Neural progenitor cell (in vitro differentiated cells): Measurements from ENCODE around the gene ARF6. TPM values are rescaled to one million over a fixed set of nuclear protein-coding genes. Genes with fewer than 3 reads are reported as not detected.

ENCODE experiments used
- DNase-seq: peaks from one replicate; pipeline ENCODE4 v3.0.0-alpha.2; 2016; ENCODE audit warnings: low spot score
- H2AFZ ChIP-seq: fragments of 200-600 bp; sonication (generic); replicated peaks from 2 replicates; pipeline ENCODE4 v1.6.1; 2016; ENCODE audit warnings: antibody characterized with exemption
- H3F3A ChIP-seq: fragments of 200-600 bp; sonication (generic); 2 replicates; pipeline ENCODE4 v1.6.1; 2016; ENCODE audit warnings: antibody characterized with exemption, low read depth
- H3K27ac ChIP-seq: fragments of 200-600 bp; sonication (generic); 2 replicates; pipeline ENCODE4 v1.5.1; 2016; ENCODE audit warnings: mild to moderate bottlenecking
- H3K27me3 ChIP-seq: fragments of 200-600 bp; sonication (generic); 2 replicates; pipeline ENCODE4 v1.6.1; 2016; ENCODE audit warnings: mild to moderate bottlenecking, moderate library complexity
- H3K36me3 ChIP-seq: fragments of 200-600 bp; sonication (generic); 2 replicates; pipeline ENCODE4 v1.5.1; 2016
- H3K4me1 ChIP-seq: fragments of 200-600 bp; sonication (generic); 2 replicates; pipeline ENCODE4 v1.6.1; 2016; ENCODE audit warnings: mixed run types
- H3K4me2 ChIP-seq: fragments of 200-600 bp; sonication (generic); 2 replicates; pipeline ENCODE4 v1.6.1; 2016
- H3K4me3 ChIP-seq: fragments of 200-600 bp; sonication (generic); 2 replicates; pipeline ENCODE4 v1.5.1; 2016
- H3K79me2 ChIP-seq: fragments of 200-600 bp; sonication (generic); 2 replicates; pipeline ENCODE4 v1.6.1; 2016; ENCODE audit warnings: low read depth
- H3K9ac ChIP-seq: fragments of 200-600 bp; sonication (generic); 2 replicates; pipeline ENCODE4 v1.6.1; 2016
- H3K9me3 ChIP-seq: fragments of 200-600 bp; sonication (generic); 2 replicates; pipeline ENCODE4 v1.5.1; 2016; ENCODE audit warnings: low read depth
- H4K20me1 ChIP-seq: fragments of 200-600 bp; sonication (generic); 2 replicates; pipeline ENCODE4 v1.6.1; 2016; ENCODE audit warnings: low read depth
- H3K27ac Mint-ChIP-seq: 3 replicates; pipeline ENCODE4 v1.8.0; 2021; ENCODE audit warnings: mixed read lengths
- H3K27me3 Mint-ChIP-seq: 2 replicates; pipeline ENCODE4 v1.8.0; 2022; ENCODE audit warnings: low read depth, mild to moderate bottlenecking, inconsistent platforms, moderate library complexity, mixed read lengths; ENCODE audit not compliant: insufficient read depth
- H3K36me3 Mint-ChIP-seq: 3 replicates; pipeline ENCODE4 v1.8.0; 2021; ENCODE audit warnings: mixed read lengths
- H3K4me1 Mint-ChIP-seq: 3 replicates; pipeline ENCODE4 v1.8.0; 2021; ENCODE audit warnings: mixed read lengths
- H3K4me3 Mint-ChIP-seq: 3 replicates; pipeline ENCODE4 v1.8.0; 2021; ENCODE audit warnings: mild to moderate bottlenecking, moderate library complexity, mixed read lengths
- H3K9me3 Mint-ChIP-seq: 3 replicates; pipeline ENCODE4 v1.8.0; 2020; ENCODE audit warnings: mixed read lengths
- EZH2 ChIP-seq: fragments of 200-600 bp; sonication (generic); IDR thresholded peaks from 2 replicates; pipeline ENCODE4 v1.6.1; 2017; ENCODE audit warnings: antibody characterized with exemption, mild to moderate bottlenecking, moderate library complexity
- EZH2phosphoT487 ChIP-seq: fragments of 200-600 bp; sonication (generic); IDR thresholded peaks from 2 replicates; pipeline ENCODE4 v1.6.1; 2017; ENCODE audit warnings: antibody characterized with exemption
- total RNA-seq: library from RNA; depleted of rRNA; stranded (reverse); fragments of >200 nt; gene quantifications from 2 replicates; pipeline ENCODE4 v1.2.3, GENCODE V29; 2015; ENCODE audit warnings: low replicate concordance
- TF ChIP-seq, protein P1 (sequence below): fragments of 200-600 bp; sonication (generic); IDR thresholded peaks from 2 replicates; pipeline ENCODE4 v1.5.1; 2017; ENCODE audit warnings: antibody characterized with exemption, mild to moderate bottlenecking

The ARF6 gene
- total RNA-seq, 1 donor from 2014 or later = 48.7 TPM

GRCh38 chr14:49875640-49876198, 17.2 kb upstream of the ARF6 start:
- Histone ChIP-seq H3K9ac (no peak overlapping the region), H3K36me3 (no peaks in the 10 kb centered on the region), H3K79me2 (no peaks in the 10 kb centered on the region), H3K9me3 (no peaks in the 10 kb centered on the region), H3K4me2 (no peak overlapping the region), H3K4me3 (no peak overlapping the region), H4K20me1 (no peaks in the 10 kb centered on the region), H2AFZ (no peak overlapping the region), H3F3A (no peaks in the 10 kb centered on the region), H3K4me1 (no peaks in the 10 kb centered on the region), H3K27ac (no peak overlapping the region), H3K27me3 (no peaks in the 10 kb centered on the region)
- DNase-seq = no peak
- no peak overlapping the region for H3K4me3 Mint-ChIP-seq
- H3K27ac Mint-ChIP-seq = no peak overlapping the region
- no peaks in the 10 kb centered on the region for H3K4me1 Mint-ChIP-seq
- H3K27me3 Mint-ChIP-seq = peaks cover 2% of the 10 kb centered on the region
- H3K9me3 Mint-ChIP-seq = no peaks in the 10 kb centered on the region
- no peaks in the 10 kb centered on the region for H3K36me3 Mint-ChIP-seq
- TF ChIP-seq, protein P1, sequence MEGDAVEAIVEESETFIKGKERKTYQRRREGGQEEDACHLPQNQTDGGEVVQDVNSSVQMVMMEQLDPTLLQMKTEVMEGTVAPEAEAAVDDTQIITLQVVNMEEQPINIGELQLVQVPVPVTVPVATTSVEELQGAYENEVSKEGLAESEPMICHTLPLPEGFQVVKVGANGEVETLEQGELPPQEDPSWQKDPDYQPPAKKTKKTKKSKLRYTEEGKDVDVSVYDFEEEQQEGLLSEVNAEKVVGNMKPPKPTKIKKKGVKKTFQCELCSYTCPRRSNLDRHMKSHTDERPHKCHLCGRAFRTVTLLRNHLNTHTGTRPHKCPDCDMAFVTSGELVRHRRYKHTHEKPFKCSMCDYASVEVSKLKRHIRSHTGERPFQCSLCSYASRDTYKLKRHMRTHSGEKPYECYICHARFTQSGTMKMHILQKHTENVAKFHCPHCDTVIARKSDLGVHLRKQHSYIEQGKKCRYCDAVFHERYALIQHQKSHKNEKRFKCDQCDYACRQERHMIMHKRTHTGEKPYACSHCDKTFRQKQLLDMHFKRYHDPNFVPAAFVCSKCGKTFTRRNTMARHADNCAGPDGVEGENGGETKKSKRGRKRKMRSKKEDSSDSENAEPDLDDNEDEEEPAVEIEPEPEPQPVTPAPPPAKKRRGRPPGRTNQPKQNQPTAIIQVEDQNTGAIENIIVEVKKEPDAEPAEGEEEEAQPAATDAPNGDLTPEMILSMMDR = no peak
- TF ChIP-seq EZH2 (no peak), EZH2phosphoT487 (no peak)

- peaks cover 4% of the 10 kb centered on the region for H3K4me1 Mint-ChIP-seq
- no peaks in the 10 kb centered on the region for H3K36me3 ChIP-seq
- no peak overlapping the region for H3K4me3 ChIP-seq
- H3K27ac ChIP-seq = no peak overlapping the region
- peaks cover 2% of the 10 kb centered on the region for H3K27me3 Mint-ChIP-seq
- H3K79me2 ChIP-seq = no peaks in the 10 kb centered on the region
- H3K27me3 ChIP-seq = no peaks in the 10 kb centered on the region
- H3K9ac ChIP-seq = no peak overlapping the region
- no peak overlapping the region for H2AFZ ChIP-seq
- no peaks in the 10 kb centered on the region for H3K36me3 Mint-ChIP-seq
- no peaks in the 10 kb centered on the region for H3K9me3 ChIP-seq
- H3K27ac Mint-ChIP-seq = no peak overlapping the region
- H3K9me3 Mint-ChIP-seq = no peaks in the 10 kb centered on the region
- no peaks in the 10 kb centered on the region for H4K20me1 ChIP-seq
- H3F3A ChIP-seq = no peaks in the 10 kb centered on the region
- no peak overlapping the region for H3K4me2 ChIP-seq
- DNase-seq = no peak
- no peaks in the 10 kb centered on the region for H3K4me1 ChIP-seq
- no peak overlapping the region for H3K4me3 Mint-ChIP-seq
- no peak for TF ChIP-seq EZH2
- no peak for TF ChIP-seq EZH2phosphoT487
- TF ChIP-seq, protein P1 = no peak
Measured at GRCh38 chr14:49876563-49877127, 16.2 kb upstream of the ARF6 start.

- H3K79me2 ChIP-seq = no peaks in the 10 kb centered on the region
- H3K27ac ChIP-seq = no peak overlapping the region
- peak; percentile 63 for DNase-seq
Measured at GRCh38 chr14:49879646-49880204, 13.2 kb upstream of the ARF6 start.

More at GRCh38 chr14:49879646-49880204, 13.2 kb upstream of the ARF6 start:
- no peak overlapping the region for H2AFZ ChIP-seq
- Mint-ChIP-seq H3K9me3 (no peaks in the 10 kb centered on the region), H3K27ac (no peak overlapping the region), H3K4me1 (peaks cover 12% of the 10 kb centered on the region), H3K27me3 (peaks cover 2% of the 10 kb centered on the region), H3K4me3 (no peak overlapping the region), H3K36me3 (no peaks in the 10 kb centered on the region)
- no peaks in the 10 kb centered on the region for H3F3A ChIP-seq
- no peaks in the 10 kb centered on the region for H4K20me1 ChIP-seq
- H3K4me3 ChIP-seq = no peak overlapping the region
- H3K9ac ChIP-seq = no peak overlapping the region
- no peak overlapping the region for H3K4me2 ChIP-seq
- H3K9me3 ChIP-seq = no peaks in the 10 kb centered on the region
- H3K36me3 ChIP-seq = no peaks in the 10 kb centered on the region
- H3K4me1 ChIP-seq = no peaks in the 10 kb centered on the region
- no peak for TF ChIP-seq EZH2
- TF ChIP-seq, protein P1 = peak; percentile 69
- no peak for TF ChIP-seq EZH2phosphoT487
- H3K27me3 ChIP-seq = no peaks in the 10 kb centered on the region
